HG02759 (cell line): ENCODE measurements around the gene PLEK.
"Not testable (repeated sequence)": the region's sequence is repeated elsewhere in the genome, so short reads cannot be mapped to it uniquely, and the experiment has no call there.

ENCODE experiments used
- ATAC-seq: cut with Tn5 transposase; IDR thresholded peaks from one replicate; pipeline ENCODE4 v1.9.1; 2021; ENCODE audit warnings: mild to moderate bottlenecking, moderate library complexity; ENCODE audit not compliant: unreplicated experiment

The PLEK gene

DNA sequence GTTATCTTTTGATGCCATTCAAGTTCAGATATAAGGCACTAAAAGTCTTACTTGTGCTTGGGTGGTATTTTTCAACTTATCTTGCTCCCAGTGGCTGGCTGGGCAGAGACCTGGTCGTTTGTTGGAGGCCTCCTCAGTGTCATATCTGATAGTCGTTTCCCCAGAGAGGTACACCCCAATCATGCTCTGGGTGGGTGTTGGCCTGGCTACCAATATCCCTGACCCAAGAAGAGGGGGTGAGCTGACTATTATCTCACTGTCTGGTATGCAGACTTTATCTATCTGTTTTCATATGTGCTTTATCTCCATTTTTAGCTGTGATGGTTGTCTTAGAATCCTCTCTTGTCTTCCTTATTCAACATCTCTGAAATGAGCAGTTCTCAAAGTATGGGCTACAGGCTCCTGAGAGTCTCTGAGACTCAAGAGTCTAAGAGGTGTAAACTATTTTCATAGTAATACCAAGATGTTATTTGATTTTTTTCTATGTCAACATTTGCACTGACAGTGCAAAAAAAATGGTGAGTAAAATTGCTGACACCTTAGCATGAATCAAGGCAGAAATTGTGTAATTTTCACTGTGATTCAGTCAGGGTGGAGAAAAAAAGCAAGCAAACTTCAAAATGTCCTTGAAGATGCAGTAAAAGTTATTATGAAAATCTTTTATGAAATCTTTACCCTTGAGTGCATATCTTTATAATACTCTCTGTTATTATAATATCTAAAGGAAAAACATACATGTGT lies 12.3 kb upstream of the PLEK start:
- no peak for ATAC-seq

DNA sequence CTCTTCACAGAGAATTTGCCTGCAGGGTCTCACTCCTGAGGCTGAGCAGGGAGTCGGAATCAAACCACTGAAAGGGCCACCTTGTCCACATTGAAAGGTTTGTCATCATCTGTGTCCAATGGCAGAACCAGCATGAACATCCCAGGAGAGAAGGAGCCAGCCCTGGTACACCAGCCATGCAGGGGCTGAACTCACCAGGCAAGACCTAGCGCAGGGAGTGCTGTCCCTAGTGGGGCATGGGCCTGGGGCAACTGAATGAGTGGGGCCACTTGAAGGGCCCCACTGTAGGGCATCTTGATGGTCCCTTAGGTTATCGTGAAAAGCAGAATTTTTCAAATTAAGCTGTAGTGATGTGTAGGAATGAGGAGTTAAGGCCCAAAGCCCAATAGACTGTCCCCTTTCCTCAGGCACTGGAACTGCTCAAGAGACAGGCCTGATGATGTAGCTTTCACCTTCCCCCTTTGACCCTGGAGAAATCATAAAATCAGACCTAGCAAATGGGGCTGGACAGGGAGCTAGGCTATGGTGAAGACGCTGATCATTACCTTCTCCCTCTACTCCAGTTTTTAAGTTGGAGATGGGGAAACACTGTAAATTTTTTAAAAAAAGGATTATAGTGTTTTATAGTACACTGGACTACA lies 8.4 kb upstream of the PLEK start:
- no peak for ATAC-seq

DNA sequence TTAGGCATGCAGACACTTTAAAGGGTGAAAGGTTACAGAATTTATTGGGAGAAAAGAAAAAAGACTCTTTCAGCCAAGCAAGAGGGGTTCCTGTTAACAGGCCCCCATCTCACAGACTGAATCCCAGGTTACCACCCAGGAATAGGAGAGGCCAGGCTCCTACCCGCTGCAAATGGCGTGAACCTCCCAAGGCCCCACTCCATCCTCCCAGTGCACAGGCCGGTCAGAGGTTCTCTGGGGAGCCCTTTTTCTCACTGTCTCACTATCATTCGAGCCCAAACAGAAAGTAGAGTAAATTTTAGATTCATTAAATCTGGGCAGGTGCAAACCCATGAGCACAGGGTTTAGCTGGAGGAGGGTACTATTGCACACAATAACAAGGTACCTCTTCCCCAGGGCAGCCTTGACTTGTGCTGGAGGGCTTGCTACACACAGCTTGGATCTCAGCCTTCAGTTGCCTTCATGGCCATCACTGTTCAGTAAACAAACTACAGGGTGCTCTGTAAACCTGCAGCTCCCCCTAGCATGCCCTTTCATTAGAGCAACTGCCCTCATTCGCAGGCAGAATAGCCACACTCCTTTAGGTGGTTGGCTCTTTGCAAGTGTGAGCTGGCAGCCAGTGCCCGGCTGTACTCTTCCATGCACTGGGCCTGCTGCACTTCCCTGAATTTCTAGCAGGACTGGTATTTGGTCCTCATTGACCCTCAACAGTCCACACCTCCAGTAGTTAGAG lies 7.3 kb upstream of the PLEK start:
- ATAC-seq: peak; percentile 60

DNA sequence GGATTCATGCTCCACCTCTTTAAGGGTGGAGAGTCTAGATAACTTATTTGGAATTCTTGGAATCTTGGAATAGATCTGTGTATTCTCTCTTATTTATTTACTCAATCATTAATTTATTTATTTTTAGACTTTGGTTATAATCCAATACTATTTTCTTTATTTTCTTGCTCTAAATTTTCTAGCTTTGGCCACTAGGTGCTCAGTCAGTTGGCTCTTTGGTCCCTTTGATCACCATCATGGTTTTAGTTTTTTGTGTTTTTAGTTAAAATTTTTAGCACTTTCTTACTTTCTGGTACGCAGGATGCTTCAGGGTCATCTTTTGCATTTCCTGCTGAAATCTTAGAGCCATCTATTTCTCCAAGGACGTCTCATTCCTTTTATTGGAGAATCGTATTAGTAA lies 5.2 kb upstream of the PLEK start:
- no peak for ATAC-seq

DNA sequence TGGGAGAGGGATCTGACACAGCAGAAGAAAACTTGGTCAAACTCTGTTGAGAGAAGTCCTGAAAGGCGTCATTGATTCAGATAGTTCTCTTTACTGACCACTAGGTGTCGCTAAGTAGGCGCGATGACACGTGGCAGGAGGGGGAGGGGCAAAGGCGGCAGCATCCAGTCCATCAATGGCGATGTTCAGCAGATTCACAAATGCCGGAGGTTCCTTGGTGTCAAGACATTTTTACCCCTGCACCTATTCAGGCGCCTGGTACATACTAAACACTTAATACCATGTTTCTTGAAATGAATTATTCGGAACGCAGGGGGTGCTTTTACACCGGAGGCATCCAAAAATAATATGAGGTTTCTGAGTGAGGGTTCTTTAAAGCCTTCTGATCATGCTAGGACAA lies 3.0 kb upstream of the PLEK start:
- ATAC-seq: peak; percentile 46

DNA sequence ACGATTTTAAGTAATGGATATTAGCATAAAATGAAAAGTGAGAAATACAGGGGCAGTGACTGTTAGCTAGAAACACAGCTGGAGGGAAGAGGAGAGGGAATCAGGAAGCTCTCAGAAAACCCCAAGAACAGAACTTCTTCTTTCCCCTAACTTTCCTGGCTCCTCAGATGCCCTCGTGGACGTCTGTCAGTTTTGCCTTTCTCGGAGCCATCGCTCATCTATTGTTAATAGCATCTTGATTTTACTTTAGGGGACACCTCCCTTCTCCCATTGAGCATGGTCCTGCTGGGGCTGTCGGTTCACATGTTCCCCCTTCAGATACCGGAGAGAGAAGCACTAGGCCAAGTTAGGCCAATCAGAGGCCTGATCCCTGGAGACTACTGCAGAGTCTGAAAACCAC lies 2.3 kb upstream of the PLEK start:
- no peak for ATAC-seq

DNA sequence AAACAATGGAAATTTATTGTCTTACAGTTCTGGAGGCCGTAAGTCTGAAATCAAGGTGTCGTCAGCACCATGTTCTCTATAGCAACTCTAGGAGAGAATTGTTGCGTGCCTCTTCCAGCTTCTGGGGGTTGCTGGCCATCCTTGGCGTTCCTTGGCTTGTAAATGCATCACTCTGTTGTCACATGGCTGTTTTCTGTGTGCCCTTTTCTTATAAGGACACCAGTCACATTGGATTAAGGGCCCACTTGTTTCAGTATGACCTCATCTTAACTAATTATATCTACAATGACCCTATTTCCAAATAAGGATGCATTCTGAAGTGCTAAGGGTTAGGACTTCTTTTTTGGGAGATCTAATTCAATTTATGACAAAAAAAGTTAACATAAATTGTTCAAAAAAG lies 1.4 kb upstream of the PLEK start:
- ATAC-seq: no peak

DNA sequence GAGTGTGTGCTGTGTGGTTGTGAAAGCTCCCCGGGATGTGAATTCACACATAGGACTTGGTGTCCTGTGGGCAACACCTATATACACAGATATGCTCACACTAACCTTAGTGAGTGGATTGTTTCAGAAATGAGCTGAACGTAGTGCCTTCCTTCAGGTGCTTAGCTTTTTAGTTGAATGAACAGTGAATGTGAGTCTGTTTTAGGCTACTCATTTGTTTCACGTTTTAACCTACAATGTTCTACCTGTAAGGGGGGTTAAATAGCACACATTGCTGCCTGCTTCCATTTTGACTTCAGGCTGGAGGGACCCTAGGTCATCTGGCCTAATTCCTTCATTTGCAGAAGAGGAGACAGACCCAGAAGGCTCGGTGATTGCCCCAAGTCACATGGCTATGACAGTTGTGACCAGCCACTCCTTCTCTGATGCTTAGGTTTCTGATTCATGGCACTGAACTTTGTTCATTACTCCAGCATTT lies 1.0 kb downstream of the PLEK start:
- ATAC-seq: peak; percentile 36

DNA sequence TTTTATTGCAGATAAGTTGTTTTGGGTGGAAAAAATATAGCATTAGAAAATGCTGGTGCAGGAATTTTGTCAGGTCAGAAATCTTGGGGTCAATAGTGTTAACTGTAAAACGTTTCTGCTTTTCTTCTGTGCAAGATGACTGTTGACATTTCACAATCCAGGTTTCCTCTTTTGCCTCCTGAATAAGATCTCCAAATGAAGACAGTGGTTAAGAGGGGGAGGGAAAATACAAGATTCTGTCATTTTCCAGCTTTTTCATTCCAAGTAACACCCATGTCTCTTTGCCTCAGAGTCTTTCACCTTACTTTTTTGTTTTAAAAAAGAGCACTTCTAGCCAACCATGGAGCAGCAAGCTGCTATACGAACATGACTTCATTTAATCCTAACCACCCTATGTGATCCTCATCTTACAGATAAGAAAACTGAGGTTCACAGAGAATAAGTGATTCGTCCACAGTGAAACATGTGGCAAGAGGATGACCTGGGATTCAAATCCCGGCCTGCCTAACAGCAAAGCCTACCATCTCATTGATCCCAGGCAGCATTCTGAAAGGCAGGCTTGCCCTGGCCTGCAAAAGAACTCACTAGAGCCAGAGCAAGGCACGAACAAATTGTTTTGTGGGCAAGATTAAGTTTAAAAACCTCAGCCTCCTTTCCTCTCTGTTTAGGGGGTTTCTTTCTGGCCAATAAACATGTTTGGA lies 3.0 kb downstream of the PLEK start:
- no peak for ATAC-seq

DNA sequence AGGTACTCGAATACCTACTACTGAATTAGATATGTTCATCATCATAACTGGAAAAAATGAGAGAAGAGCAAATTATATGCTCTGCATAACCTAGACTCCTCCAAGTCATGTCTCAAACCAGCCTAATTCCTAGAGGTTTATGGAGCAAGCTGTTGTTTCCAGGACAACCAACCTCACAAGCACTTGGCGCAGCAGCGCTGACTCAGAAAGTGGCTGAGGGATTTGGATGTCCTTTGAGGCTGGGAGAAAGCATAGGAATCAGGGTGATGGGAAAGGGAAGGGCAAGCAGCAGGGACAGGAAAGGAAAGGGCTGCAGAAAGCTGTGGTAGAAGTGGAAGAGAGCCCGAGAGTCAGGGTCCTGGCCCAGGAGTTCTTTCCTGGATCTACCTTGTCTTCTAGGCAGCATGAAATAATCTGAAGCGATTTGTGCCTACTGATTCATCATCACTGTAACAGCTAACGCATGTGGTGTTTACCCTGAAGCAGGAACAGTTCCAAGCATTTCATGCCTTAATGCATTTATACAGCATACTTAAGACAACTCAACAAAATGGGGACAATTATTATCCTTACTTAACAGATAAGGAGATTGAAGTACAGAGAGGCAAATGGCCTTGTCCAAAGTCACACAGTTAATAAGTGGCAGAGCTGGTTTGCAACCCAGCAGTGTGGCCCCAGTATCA lies 3.7 kb downstream of the PLEK start:
- ATAC-seq: no peak

DNA sequence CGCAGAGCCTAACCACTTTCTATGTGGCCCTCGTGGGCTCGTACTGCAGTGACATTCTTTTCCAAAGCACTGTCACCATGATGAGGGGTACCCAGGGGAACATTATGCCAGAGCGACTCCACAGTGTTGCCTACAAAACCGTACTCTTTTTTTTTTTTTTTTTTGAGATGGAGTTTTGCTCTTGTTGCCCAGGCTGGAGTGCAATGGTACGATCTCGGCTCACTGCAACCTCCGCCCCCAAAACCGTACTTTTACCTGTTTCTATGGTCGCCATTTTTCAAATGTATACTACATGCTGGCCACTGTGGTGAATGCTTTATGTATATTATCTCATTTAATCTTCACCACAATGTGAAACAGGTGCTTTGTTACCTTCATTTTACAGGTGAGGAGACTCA lies 4.3 kb downstream of the PLEK start:
- ATAC-seq: no peak

DNA sequence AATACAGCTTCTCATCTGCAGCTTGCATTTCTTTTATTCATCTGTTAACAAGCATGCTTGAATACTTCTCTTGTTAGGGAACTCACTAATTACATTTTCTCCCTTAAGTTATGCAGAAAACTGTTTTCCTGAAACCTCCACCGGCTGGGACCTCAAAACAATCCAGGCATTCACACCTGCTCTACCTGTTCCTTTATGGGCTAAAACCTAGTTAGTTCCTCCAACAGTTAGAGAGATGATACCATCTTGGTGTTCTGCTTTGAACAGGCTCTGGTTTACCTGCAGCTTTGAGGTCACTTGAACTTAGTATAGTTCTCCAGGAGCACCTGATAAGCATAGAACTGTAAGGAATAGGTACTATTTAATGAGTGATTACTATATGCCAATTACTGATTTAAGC lies 6.1 kb downstream of the PLEK start:
- ATAC-seq: no peak

DNA sequence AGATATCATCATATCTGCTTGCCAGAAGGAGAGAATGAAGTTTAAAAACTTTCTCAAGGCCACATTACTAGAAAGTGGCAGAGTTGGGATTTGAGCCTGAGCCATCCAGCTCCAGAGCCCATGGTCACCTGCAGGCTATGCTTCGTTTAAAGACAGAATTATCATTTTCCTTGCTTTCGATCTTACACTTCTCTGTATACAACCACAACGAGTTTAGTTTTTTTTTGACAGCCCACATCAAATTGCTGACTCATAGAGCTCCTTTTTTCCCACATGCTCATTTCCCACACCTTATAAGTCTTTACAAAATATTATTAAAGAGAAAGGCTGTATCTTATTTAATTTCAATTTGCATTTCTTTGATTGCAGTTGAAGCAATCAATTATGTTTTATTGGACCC lies 6.5 kb downstream of the PLEK start:
- no peak for ATAC-seq

DNA sequence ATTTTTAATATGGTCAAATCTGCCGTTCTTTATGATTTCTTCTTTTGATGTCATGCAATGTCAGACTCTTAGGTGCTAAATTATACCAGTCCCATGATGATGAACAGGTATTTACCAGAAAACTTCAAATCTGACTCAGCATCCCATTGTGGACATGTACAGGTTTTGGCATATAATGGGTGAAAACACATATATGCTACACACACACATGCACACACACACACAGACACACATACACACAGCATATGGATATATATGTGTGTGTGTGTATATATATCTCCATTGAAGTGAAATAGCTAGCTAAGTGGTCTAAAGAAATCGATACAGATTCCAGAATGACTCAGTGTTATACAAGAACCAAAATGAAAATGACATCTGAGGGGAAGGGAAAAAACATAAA lies 7.4 kb downstream of the PLEK start:
- ATAC-seq: no peak

DNA sequence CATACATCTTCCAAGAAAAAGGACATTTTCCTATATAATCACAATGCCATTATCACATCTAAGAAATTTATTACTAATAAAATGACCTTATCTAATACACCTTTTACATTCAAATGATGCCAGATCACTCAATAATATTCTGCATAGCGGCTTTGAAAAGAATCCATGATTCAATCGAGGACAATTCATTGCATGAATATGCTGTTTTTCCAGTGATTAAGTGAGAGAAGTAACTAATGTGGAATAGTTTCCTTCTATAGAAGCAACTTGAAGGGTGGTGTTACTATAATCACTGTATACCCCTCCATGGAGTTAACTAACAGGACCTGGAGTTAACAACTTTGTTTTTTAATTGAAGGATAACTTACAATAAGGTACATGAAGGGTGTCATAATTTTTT lies 9.1 kb downstream of the PLEK start:
- ATAC-seq: no peak

DNA sequence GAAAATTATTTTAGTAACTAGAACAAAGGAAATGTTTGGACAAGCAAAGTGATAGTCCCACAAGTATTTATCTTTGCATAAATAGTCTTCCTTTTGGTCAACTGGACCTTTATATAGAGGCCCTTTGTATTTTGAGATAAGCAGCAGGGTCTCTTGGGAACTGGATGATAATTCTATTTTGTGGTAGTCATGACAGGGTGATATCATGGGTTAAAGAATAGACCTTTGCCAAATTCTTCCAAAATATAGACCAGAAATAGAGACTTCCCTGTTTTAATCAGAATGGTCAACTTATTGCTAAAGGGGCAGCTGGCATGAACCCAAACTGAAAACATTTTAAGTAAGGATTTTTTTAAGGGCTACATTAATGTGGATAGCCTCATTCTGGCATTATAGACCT lies 10.5 kb downstream of the PLEK start:
- ATAC-seq: no peak

DNA sequence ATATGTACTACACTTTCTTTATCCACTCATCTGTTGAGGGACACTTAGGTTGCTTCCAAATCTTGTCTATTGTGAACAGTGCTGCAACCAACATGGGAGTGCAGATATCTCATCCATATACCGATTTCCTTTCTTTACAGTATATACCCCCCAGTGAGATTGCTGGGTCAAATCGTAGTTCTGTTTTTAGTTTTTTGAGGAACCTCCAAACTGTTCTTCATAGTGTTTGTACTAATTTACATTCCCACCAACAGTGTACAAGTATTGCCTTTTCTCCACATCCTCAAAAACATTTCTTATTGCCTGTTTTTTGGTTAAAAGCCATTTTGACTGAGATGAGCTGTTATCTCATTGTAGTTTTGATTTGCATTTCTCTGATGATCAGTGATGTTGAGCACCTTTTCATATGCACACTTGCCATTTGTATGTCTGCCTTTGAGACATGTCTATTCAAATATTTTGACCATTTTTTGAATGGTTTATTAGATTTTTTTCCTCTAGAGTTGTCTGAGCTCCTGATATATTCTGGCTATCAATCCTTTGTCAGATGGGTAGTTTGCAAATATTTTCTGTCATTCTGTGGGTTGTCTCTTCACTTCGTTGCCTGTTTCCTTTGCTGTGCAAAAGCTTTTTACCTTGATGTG lies 12.2 kb downstream of the PLEK start:
- peak; percentile 42 for ATAC-seq

DNA sequence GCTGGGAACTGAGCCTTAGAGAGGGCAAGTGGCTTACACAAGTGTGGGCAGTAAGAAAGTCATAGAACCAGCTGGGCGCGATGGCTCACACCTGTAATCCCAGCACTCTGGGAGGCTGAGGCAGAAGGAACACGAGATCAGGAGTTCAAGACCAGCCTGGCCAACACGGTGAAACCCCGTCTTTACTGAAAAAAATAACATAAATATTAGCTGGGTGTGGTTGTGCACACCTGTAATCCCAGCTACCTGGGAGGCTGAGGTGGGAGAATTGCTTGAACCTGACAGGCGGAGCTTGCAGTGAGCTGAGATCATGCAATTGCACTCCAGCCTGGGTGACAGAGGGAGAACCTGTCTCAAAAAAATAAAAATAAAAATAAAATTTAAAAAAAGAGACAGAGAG lies 13.7 kb downstream of the PLEK start:
- not testable (repeated sequence) for ATAC-seq

DNA sequence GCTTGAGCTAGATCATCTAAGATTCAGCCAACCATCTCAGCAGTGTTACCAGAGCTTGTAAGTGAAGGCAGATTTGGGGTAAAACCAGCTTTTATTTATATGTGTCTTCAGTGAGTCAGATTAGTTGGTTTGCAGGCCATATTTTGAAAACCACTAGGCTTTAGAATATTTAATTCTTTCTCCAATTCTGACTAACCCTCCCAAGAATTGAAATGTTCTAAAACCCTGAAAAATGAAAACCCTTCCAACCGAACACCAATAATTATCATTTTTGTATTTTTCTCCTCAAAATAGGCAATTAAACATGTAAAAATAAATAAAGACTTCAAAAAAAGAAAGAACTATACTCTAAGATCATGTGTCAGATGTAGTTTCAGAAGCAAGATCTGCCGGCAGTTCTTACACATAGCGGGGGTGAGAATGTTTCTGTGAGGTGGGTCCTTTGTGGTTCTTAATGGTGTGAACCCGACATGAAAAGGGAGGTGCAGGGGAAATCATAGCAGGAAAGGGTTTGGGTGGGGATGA lies 14.2 kb downstream of the PLEK start:
- ATAC-seq: peak; percentile 25

DNA sequence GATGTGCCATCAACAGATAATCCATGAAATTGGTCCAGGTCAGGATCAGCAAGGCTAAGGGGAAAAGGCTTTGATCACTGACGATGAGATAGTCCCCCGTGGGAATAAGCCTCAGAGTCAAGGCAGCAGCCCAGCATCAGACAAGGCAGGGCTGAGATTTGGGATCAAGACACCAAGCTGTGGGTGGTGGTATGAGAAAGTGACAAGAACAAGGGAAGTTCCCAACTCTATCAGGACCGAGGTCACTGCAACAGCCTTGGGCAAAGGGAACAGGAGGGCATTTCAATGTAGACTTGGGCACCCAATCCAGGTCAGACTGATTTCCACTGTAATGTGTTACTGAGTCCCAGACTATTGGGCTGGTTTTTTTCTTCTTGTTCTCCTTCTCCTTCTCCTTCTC lies 18.7 kb downstream of the PLEK start:
- ATAC-seq: no peak
